WTC11 (cell line): Measurements from ENCODE around the gene MYCBP2. TPM values are rescaled to one million over a fixed set of nuclear protein-coding genes. Genes with fewer than 3 reads are reported as not detected.

Experiments
- ATAC-seq: fragments of 200-7000 bp; cut with Tn5 transposase; 2 replicates; pipeline ENCODE4 v1.10.0; 2021; ENCODE audit warnings: mild to moderate bottlenecking, moderate library complexity
- CTCF ChIA-PET: fragments of 300-600 bp; sonication (Branson Sonifier 250); formaldehyde crosslinking; loops from one replicate; lab custom pipeline; 2021; ENCODE audit warnings: antibody characterized with exemption; lab: Charles Lee
- POLR2A ChIA-PET: fragments of 350-600 bp; sonication (Branson Sonifier 250); formaldehyde crosslinking; loops from one replicate; lab custom pipeline; 2021; ENCODE audit warnings: antibody characterized with exemption; lab: Charles Lee
- DNase-seq: peaks from one replicate; pipeline ENCODE4 v3.0.0; 2021; ENCODE audit warnings: low spot score
- H3K27ac Mint-ChIP-seq: 2 replicates; pipeline ENCODE4 v1.8.0; 2021; ENCODE audit warnings: mixed read lengths
- H3K27me3 Mint-ChIP-seq: 2 replicates; pipeline ENCODE4 v1.8.0; 2021; ENCODE audit warnings: low read depth, mild to moderate bottlenecking, moderate library complexity, mixed read lengths
- H3K36me3 Mint-ChIP-seq: 2 replicates; pipeline ENCODE4 v1.8.0; 2021; ENCODE audit warnings: mixed read lengths
- H3K4me1 Mint-ChIP-seq: 2 replicates; pipeline ENCODE4 v1.8.0; 2022; ENCODE audit warnings: mixed read lengths
- H3K4me3 Mint-ChIP-seq: 2 replicates; pipeline ENCODE4 v1.8.0; 2021; ENCODE audit warnings: mild to moderate bottlenecking, moderate library complexity, mixed read lengths
- H3K9me3 Mint-ChIP-seq: 2 replicates; pipeline ENCODE4 v1.8.0; 2021; ENCODE audit warnings: mixed read lengths
- ARID4B ChIP-seq: sonication (generic); formaldehyde crosslinking; IDR thresholded peaks from 2 replicates; pipeline ENCODE4 v1.8.0; 2023; ENCODE audit warnings: missing genetic modification reagents, mild to moderate bottlenecking, borderline replicate concordance
- CREM ChIP-seq: sonication (generic); formaldehyde crosslinking; IDR thresholded peaks from 2 replicates; pipeline ENCODE4 v1.8.1; 2022; ENCODE audit warnings: mild to moderate bottlenecking, missing genetic modification reagents, moderate library complexity
- EMX1 ChIP-seq: fragments of 250-450 bp; sonication (Bioruptor Pico); IDR thresholded peaks from 2 replicates; pipeline ENCODE4 v1.8.0; 2021; ENCODE audit warnings: mild to moderate bottlenecking
- GABPB1 ChIP-seq: sonication (generic); formaldehyde crosslinking; IDR thresholded peaks from 2 replicates; pipeline ENCODE4 v1.8.1; 2023; ENCODE audit warnings: mild to moderate bottlenecking, missing genetic modification reagents
- GTF2I ChIP-seq: fragments of 250-450 bp; sonication (Bioruptor Pico); conservative IDR thresholded peaks from 2 replicates; pipeline ENCODE4 v1.4.0; 2021; ENCODE audit warnings: mild to moderate bottlenecking
- NFYB ChIP-seq: sonication (generic); formaldehyde crosslinking; conservative IDR thresholded peaks from 2 replicates; pipeline ENCODE4 v1.8.0; 2022; ENCODE audit warnings: low read depth, missing genetic modification reagents
- NR3C1 ChIP-seq: sonication (generic); formaldehyde crosslinking; conservative IDR thresholded peaks from 2 replicates; pipeline ENCODE4 v1.8.1; 2023; ENCODE audit warnings: low read depth, mild to moderate bottlenecking, missing genetic modification reagents
- PREB ChIP-seq: sonication (generic); formaldehyde crosslinking; IDR thresholded peaks from 2 replicates; pipeline ENCODE4 v1.8.1; 2022; ENCODE audit warnings: mild to moderate bottlenecking, missing genetic modification reagents, moderate library complexity, borderline replicate concordance
- RORB ChIP-seq: fragments of 250-450 bp; sonication (Bioruptor Pico); IDR thresholded peaks from 2 replicates; pipeline ENCODE4 v1.9.0; 2021; ENCODE audit warnings: mild to moderate bottlenecking
- ZNF138 ChIP-seq: sonication (generic); formaldehyde crosslinking; conservative IDR thresholded peaks from 2 replicates; pipeline ENCODE4 v1.8.1; 2022; ENCODE audit warnings: mild to moderate bottlenecking, moderate library complexity, missing genetic modification reagents
- total RNA-seq: library from RNA; stranded (reverse); gene quantifications from 3 replicates; pipeline ENCODE4 v1.2.3, GENCODE V29; 2021
- TF ChIP-seq, protein P1 (sequence below): fragments of 250-450 bp; sonication (Bioruptor Pico); IDR thresholded peaks from 2 replicates; pipeline ENCODE4 v1.9.0; 2021; ENCODE audit warnings: moderate library complexity, mild to moderate bottlenecking, inconsistent platforms, borderline replicate concordance
- TF ChIP-seq, protein P2 (sequence below): sonication (generic); formaldehyde crosslinking; IDR thresholded peaks from 2 replicates; pipeline ENCODE4 v1.8.0; 2022; ENCODE audit warnings: mild to moderate bottlenecking, missing genetic modification reagents
- TF ChIP-seq, protein P3 (sequence below): fragments of 250-450 bp; sonication (Bioruptor Pico); IDR thresholded peaks from 2 replicates; pipeline ENCODE4 v1.9.0; 2021; ENCODE audit warnings: mild to moderate bottlenecking

MYCBP2 gene
- total RNA-seq, 1 experiment from 2014 or later: 54.3 TPM

- TF ChIP-seq EMX1: no peak
- TF ChIP-seq ZNF138 (CRISPR knock-in tag): no peak
- TF ChIP-seq, protein P1, sequence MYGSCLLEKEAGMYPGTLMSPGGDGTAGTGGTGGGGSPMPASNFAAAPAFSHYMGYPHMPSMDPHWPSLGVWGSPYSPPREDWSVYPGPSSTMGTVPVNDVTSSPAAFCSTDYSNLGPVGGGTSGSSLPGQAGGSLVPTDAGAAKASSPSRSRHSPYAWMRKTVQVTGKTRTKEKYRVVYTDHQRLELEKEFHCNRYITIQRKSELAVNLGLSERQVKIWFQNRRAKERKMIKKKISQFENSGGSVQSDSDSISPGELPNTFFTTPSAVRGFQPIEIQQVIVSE (CRISPR knock-in tag): no peak
- TF ChIP-seq NFYB (CRISPR knock-in tag): no peak
Observed at GRCh38 chr13:77150651-77151050, 176.2 kb downstream of the MYCBP2 start (continued).

DNA sequence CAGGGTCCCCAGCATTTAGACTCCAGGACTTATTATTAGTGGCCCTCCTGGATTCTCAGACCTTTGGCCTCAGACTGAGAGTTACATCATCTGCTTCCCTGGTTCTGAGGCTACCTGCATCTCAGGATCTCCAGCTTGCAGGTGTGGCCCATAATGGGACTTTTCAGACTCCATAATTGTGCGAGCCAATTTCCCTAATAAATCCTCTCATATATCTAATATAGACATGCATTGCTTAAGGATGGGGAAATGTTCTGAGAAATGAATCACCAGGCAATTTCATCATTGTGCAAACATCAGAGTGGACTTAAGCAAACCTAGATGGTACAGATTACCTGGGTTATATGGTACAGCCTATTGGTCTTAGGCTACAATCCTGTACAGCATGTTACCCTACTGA is 183.5 kb downstream of the MYCBP2 start:
- no peaks in the 10 kb centered on the region for H3K27me3 Mint-ChIP-seq
- no peaks in the 10 kb centered on the region for H3K4me1 Mint-ChIP-seq
- TF ChIP-seq ZNF138 (CRISPR knock-in tag) (no peak), NFYB (CRISPR knock-in tag) (no peak), GABPB1 (CRISPR knock-in tag) (no peak), PREB (no peak), ARID4B (CRISPR knock-in tag) (no peak), RORB (CRISPR knock-in tag) (no peak), GTF2I (no peak)
- TF ChIP-seq, protein P1 (CRISPR knock-in tag): no peak
- TF ChIP-seq, protein P2, sequence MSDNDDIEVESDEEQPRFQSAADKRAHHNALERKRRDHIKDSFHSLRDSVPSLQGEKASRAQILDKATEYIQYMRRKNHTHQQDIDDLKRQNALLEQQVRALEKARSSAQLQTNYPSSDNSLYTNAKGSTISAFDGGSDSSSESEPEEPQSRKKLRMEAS (CRISPR knock-in tag): no peak
- TF ChIP-seq, protein P3, sequence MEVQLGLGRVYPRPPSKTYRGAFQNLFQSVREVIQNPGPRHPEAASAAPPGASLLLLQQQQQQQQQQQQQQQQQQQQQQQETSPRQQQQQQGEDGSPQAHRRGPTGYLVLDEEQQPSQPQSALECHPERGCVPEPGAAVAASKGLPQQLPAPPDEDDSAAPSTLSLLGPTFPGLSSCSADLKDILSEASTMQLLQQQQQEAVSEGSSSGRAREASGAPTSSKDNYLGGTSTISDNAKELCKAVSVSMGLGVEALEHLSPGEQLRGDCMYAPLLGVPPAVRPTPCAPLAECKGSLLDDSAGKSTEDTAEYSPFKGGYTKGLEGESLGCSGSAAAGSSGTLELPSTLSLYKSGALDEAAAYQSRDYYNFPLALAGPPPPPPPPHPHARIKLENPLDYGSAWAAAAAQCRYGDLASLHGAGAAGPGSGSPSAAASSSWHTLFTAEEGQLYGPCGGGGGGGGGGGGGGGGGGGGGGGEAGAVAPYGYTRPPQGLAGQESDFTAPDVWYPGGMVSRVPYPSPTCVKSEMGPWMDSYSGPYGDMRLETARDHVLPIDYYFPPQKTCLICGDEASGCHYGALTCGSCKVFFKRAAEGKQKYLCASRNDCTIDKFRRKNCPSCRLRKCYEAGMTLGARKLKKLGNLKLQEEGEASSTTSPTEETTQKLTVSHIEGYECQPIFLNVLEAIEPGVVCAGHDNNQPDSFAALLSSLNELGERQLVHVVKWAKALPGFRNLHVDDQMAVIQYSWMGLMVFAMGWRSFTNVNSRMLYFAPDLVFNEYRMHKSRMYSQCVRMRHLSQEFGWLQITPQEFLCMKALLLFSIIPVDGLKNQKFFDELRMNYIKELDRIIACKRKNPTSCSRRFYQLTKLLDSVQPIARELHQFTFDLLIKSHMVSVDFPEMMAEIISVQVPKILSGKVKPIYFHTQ (CRISPR knock-in tag): no peak
- H3K27ac Mint-ChIP-seq: no peak overlapping the region
- DNase-seq (no peak), ATAC-seq (no peak)
- H3K36me3 Mint-ChIP-seq: peaks cover 6% of the 10 kb centered on the region
- CTCF ChIA-PET: no interaction called here
- H3K9me3 Mint-ChIP-seq: no peaks in the 10 kb centered on the region
- POLR2A ChIA-PET: no interaction called here
- no peak overlapping the region for H3K4me3 Mint-ChIP-seq

DNA sequence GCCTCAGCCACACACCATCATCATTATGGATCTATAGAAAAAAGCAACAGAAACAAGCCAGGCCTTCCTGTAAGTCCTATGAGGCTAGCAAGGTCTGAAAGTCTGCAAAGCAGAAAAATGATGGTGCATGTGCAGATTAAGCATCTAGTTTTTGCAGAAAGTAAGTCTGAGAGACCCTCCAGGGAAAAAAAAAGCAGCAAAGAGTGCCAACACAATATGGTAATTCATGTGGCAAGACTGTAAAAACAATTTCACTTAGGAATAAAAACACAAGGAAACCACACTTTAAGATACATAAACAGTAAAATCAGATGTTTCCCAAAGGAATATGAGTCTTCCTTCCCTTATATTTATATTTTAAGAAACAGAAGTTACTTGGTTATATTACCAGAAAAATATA is 187.6 kb downstream of the MYCBP2 start:
- TF ChIP-seq CREM: no peak
- no peak for TF ChIP-seq NR3C1 (CRISPR knock-in tag)
- POLR2A ChIA-PET: no interaction called here
- no peak for ATAC-seq
- Mint-ChIP-seq H3K4me1 (peaks cover 4% of the 10 kb centered on the region), H3K27me3 (no peaks in the 10 kb centered on the region), H3K9me3 (no peaks in the 10 kb centered on the region), H3K36me3 (peaks cover 6% of the 10 kb centered on the region), H3K27ac (no peak overlapping the region), H3K4me3 (no peak overlapping the region)
- CTCF ChIA-PET: no interaction called here
- no peak for DNase-seq
